GM19452 (cell line): Measurements from ENCODE around the gene SLC25A47.
"Not testable (repeated sequence)": the region's sequence is repeated elsewhere in the genome, so short reads cannot be mapped to it uniquely, and the experiment has no call there.

Experiments
- ATAC-seq: cut with Tn5 transposase; IDR thresholded peaks from one replicate; pipeline ENCODE4 v1.9.1; 2021; ENCODE audit not compliant: unreplicated experiment

Gene SLC25A47

DNA sequence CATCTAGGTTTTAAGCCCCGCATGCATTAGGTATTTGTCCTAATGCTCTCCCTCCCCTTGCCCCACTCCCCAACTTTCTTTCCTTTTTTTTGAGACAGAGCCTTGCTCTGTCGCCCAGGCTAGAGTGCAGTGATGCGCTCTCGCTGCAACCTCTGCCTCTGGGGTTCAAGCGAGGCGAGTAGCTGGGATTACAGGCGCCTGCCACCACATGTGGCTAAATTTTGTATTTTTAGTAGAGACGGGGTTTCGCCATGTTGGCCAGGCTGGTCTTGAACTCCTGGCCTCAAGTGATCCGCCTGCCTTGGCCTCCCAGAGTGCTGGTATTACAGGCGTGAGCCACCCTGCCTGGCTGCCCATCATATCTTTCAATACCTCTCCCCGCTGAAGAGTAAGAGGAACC, 19.7 kb downstream of the SLC25A47 start:
- ATAC-seq: not testable (repeated sequence)

DNA sequence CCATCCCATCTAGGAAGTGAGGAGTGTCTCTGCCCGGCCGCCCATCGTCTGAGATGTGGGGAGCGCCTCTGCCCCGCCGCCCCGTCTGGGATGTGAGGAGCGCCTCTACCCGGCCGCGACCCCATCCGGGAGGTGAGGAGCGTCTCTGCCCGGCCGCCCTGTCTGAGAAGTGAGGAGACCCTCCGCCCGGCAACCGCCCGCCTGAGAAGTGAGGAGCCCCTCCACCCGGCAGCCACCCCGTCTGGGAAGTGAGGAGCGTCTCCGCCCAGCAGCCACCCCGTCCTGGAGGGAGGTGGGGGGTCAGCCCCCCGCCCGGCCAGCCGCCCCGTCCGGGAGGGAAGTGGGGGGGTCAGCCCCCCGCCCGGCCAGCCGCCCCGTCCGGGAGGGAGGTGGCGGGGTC, 21.5 kb downstream of the SLC25A47 start:
- not testable (repeated sequence) for ATAC-seq

DNA sequence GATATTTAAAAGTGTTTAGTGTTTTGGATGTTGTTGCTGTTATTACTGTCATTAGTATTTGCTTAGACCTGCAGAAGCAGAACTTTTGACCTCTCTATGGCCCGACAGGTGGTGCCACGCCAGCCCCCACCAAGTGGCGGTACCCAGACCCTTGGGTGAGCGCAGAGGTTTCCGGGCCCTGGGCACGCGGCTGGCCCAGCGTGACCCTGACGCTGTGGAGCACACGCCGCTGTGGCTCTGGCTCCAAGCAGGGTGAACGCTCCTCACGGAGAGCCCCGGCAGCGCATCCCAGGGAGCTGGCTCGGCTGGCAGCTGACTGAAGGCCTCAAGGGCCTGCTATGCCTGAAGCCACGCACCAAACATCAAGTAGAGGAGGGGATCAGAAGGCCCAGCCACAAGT, 22.6 kb downstream of the SLC25A47 start:
- ATAC-seq: no peak

DNA sequence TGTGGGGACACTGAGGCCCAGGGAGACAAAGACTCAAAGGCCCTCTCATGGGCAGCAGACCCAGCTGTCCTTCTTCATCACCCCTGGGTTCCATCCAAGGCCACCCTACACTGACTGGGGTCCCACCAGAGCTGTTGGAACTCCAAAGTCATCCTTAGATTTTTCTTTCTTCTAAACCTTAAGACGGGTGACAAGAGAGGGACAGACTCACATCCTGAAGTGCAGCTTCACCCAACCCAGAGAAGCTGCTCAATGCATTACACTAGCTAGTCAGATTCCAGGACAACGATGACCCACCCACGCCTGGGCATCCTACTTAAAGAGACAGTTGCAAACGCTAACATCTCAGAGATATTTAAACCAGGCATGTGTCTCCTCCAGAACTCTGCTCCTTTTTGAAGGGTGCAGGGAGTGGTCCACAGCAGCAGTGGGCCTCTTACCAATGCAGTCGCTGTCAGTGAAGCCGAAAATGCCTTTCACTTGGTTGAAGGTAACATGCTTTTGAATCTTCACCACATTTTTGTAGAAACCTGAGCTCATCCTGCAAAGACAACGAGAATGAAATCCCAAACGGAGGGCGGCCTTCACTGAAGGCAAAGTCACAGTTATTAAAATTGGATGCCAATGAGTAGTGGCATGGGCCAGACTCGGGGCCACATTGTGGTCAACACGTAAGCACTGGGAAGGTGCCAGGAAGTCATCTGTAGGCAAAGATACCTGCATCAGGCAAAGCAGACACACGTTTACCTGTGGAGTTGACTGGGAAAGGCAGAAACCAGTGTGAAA, 23.4 kb downstream of the SLC25A47 start:
- no peak for ATAC-seq

DNA sequence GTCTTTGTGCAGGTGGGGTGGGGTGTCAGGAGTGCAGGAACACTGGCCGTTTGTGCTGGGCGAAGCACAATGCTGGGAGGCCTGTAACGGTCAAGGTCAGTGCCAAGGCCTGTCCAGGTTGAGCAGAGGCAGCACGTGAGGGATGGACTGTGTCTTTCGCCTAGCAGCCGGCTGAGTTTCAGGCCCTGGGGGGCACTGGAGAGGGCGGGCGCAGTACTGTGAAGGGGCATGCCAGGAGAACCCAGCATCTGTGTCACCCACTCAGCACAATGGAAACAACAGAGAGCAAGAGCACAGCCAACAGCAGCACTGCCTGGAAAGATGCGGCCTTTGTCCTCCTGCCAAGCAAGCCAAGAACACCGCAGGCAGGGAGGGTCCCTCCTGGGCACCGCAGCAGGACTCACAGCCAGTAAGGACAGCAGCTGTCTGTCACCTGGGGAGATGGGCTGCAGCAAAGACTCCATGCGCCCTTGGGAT, 25.2 kb downstream of the SLC25A47 start:
- no peak for ATAC-seq

DNA sequence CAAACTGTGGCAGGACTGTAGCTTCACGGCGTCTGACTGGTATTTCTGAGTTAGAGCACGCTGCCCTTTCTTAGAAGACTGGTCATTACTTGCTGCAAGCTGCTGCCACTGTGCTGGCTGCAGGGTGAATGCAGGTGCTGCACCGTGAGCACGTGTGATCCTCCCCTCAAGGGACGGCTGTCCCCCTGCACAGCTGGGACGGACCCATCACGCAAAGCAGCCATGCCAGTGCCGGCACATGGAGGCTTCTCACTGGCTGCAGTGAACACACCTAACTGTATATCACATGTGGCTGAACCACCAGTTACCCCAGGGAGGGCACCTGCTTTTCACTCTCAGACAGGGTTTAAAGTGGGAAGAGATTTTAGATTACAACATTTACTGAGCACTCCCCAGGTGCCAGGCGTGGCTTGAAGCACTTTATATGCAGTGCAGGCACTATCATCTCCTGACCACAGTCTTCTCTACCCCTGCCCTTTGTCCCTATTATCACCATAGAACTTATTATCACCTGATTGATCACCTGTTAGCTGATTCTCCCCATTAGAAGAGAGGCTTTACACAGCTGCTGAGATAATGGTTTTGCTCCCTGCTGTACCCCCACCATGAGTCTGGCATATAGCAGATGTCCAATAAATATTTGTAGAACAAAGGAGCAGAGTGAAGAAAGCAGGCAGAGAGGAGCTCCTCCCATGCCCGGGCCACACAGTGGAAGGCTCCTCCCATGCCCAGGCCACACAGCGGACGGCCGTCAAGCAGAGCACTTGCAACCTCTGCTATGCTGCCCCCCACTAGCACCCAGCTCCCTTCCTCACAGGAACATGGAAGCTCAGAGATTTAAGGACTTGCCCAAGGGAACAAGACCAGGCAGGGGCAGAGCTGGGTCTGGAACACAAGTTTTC, 25.9 kb downstream of the SLC25A47 start:
- no peak for ATAC-seq

DNA sequence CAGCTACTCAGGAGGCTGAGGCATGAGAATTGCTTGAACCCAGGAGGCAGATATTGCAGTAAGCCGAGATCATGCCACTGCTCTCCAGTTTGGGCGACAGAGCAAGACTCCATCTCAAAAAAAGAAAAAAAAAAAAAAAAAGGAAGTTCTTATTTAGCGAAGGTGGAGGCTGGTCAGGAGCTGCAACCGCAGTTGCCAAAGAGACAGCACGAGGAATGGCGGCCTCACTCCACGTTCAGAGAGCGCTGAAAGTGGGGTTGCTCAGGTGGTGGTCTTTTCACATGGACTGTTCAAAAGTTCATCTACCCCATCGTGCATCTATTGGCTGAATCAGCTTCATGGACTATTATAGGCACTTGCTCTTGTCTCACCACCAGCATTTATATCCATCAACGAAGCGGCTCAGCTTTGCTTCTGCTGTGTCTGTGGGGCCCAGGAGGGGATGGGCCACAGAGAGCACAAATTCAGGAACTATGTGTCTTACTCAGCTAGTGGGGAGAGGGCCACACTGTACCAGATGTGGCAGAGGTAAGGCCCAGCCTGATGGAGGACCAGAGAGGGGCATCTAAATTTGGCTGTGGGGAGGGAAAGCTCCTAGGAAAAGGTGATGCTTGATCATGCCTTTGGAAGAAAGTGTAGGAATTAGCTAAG, 27.3 kb downstream of the SLC25A47 start:
- ATAC-seq: no peak

DNA sequence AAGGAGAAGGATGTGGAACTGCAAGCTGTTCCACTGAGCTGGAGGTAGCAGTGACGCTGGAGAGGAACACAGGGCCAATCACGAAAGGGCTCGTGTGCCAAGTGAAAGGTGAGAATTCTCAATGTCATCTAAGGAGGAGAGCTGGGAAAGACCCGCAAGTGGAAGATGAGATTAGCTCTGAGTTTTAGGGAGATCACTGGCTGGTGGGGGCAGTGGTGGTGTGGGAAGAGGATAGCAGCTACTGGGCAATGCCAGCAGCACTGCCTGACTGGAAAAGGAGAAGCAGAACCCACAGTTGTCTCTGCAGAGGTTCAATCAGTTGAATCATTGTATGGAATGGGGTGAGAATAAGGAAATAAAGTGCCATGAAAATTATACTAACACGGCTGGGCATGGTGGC, 27.8 kb downstream of the SLC25A47 start:
- no peak for ATAC-seq

DNA sequence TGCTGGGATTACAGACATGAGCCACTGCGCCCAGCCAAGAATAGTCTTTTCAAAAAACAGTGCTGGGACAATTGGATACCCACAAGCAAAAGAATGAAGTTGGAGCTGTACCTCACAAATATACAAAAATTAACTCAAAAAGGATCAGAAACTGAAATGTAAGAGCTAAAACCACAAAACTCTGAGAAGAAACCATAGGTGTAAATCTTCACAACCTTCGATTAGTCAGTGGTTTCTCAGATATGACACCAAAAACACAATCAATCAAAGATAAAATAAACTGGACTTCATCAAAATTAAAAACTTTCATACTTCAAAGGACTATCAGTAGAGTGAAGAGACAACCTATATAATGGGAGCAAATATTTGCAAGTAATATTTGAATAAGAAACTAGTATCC, 35.3 kb downstream of the SLC25A47 start:
- no peak for ATAC-seq

DNA sequence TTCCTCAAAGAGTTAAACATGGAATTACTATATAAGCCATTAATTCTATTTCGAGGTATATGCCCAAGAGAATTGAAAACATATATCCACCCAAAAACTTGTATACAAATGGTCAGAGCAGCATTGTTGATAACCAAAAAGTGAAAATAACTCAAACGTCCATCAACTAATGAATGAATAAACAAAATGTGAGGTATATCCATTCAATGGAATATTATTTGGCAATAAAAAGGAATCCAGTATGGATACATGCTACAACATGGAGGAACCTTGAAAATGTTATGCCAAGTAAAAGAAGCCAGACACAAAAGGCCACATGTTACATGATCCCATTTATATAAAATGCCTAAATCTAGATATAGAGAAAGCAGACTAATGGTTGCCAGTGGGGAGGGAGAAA, 36.0 kb downstream of the SLC25A47 start:
- ATAC-seq: no peak

DNA sequence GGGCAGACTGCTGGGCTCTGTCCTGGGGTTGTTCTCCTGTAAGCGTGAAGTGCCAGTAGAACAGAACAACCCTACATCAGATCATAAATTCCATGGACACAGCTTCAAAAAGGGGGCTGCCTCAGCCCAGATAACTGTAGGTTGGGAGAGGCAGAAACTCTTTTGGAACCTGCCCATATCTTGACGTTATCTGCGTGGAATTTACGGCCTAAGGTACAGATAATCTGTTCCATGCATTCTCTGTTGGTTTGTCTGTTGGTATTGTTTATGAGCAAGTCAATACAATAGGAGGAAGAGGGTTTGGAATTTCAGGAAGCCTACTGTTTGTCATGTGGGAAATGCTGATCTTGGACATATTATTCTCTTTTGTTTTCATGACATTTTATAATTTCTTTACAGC, 36.7 kb downstream of the SLC25A47 start:
- no peak for ATAC-seq

DNA sequence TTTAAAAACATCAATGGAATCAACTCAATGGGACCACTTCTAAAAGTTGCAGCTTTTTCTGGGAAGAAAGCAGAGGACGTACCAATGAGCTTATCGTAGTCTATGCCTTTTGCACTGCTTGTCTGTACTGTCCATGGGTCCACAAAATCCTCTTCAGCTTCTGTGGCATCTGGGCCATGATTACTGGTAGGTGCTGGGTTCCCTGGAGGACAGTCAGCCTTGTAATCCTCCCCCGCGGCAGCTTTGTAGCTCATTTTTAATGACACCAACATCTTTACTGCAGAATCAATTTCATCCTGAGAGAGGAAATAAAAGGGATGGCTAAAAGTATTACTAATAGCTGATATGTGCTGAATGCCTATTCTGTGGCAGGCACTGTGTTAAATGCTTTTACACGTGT, 38.5 kb downstream of the SLC25A47 start:
- ATAC-seq: no peak

DNA sequence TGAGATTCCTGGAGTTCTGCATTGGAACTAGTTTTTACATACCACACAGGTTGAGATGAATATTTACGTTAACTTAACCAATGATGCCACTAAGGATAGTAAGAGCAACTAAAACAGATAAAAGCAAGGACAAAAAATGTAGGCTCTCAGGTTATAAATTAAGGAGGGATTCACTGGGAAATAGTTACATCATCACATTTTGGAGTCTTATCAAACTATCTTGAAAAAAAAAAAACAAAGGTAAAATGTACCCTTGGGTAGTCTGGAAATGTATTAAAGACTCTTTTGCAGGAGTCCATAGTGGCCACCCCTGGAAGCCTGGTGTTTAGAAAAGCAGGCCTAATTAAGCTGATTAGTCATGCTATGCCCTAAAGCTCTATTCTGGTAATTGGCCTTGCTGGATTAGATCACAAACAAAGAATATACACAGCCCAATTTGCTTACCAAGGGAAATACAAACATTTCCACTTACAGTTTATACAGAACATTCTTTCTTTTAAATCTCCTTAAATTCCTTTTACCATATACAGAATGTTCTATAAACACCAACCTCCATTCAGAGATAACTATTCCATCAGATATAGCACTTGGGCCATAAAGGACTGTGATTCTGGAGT, 39.3 kb downstream of the SLC25A47 start:
- ATAC-seq: no peak

DNA sequence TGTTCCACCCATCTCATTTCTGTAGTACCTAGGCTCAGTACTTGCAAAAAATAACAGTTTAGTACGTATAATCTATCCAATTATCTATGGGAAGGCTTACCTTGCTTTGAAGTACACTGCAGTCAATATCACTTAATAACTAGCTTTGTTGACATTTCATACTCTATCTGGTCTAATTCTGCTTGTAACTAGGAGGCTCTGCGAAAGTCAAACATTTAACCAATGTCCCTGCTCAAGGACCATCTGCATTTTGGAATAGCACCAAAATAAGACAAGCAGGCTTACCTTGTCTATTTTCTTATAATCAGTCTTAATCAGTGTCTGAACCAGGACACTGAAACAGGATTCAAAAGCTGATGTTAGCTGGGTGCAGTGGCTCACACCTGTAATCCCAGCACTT, 39.9 kb downstream of the SLC25A47 start:
- ATAC-seq: no peak

DNA sequence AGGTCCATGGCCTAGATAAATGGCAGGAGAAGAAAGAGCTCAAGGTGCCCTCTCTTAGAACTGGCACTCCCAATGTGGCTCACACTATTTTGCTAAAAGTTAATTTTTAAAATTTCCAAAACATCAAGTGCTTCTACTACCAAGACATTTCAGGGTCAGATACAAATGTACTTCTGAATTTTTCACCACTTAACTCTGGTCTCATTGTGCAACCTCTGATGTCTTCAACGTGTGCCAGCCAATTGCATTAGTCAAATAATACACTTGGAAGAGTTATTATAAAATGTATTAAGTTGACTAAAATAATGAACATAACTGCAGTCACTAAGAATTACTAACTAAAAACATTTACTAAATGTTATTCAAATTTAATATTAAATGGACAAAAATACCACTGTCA, 41.3 kb downstream of the SLC25A47 start:
- ATAC-seq: no peak

DNA sequence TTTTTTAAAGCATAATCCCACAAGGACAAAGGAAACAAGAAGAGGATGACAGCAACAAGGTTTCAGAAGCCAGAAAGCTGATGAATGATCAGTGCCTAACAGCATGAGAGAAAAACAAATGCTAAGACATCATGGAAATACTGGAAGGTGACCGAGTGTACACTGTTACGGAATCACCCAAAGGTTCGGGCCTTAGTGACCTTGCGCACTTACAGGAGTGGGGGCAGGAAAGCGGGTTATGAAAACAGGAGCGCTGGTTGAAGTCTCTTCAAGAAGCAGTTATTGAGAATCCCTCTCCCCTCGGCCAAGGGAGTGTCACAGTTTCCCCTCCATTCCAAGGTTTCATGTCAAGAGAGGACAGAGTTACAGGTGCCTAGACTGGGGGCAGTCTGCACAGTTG, 42.6 kb downstream of the SLC25A47 start:
- ATAC-seq: no peak

DNA sequence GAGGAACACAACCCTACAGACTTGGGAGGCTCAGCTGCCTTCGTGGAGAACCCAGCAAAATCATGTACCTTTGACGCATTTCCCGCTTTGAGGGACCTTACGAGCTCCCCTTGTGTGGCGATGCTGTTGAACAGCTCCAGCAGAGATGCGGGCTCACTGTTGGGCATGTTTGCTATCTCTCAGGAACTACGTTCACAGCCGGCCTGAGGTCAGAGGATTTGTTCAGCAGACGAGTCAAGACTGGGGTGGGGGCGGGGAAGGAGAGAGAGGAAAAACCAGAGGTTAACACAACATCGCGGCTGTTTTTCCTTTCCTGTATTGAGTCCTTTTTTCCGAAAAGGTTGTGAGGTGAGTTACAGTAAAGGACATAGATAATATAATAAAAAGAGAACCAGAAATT, 45.9 kb downstream of the SLC25A47 start:
- ATAC-seq: no peak

DNA sequence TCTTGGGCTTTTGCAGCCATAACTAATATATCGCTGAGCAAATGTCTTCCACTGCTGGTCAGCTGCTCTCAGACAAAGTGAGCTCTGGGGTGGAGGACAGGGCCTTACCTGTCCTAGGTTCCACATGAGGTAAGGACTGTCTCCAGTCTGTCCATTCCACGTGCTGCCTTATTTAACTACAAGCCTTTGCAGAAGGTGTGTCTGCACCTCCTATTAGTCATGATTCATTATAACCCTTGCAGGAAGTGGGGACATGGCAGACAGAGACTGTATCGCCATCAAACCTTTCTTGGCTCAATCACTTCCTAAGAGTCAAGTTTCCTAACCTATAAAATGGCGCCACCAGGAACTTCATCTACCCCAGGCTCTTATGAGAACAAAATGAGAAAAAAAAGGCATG, 46.9 kb downstream of the SLC25A47 start:
- no peak for ATAC-seq

DNA sequence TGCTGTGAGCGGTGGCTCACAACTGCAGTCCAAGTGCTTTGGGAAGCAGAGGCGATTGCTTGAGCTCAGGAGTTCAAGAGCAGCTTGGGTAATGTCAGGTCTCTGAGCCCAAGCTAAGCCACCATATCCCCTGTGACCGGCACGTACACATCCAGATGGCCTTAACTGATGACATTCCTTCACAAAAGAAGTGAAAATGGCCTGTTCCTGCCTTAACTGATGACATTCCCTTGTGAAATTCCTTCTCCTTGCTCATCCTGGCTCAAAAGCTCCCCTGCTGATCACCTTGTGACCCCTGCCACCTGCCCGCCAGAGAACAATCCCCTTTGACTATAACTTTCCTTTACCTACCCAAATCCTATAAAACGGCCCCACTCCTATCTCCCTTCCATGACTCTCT, 48.6 kb downstream of the SLC25A47 start:
- ATAC-seq: no peak

DNA sequence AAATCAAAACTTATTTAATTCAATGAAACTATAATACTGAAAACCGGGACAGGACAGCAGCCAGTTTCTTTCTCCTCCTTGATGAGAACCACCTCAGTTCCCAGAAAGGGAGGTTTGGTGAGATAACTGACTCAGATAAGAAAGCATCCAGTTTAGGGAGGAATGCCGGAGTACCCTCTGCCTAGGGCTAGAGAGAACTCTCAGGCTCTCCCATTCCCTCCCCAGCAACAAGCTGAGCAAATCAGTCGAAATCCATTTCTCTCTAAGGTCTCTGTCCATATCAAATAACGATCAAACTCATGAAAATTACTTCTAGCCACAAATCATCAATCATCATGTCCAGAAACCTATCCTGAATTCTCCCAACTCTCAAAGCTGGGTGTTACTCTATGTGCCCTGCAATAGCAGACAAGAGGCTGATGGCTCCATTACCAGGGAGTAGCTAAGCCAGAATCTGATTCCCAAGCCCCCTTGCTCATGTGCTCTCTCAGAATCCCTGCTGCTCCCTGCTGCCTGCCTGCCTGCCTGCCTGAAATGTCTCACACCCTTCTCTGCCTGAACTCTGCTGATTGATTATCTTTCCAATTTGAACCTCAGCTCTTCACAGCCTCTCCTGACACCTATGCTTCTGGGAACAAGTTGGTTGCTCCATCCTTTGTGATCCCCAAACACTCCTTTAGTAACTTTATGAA, 49.4 kb downstream of the SLC25A47 start:
- no peak for ATAC-seq

DNA sequence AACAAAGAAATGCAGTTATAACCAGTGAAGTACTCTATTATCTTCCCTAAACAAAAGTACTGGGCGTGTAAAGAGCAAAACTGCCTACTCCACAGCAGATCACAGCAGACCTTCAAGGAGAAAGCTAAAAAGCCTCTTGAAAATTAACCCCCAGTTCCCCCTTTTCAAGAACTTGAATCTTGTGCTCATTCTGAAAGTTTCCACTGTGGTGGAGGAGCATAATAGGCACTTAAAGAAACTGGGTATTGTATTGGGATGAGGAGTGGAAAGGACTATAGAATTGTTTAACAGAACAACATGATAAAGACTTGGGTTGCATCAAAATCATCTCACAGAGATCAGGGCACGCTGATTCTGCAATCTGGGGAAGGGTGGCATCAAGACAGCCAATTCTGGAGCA, 51.1 kb downstream of the SLC25A47 start:
- no peak for ATAC-seq
